Lower leg skin (tissue), 3 donors: ENCODE measurements around the gene LYAR.

Experiments used
- POLR2A ChIP-seq, 2 donors: fragments of 450-650 bp; IDR thresholded peaks; one replicate each; pipeline ENCODE4 v1.6.1; 2016 to 2017; ENCODE audit warnings: antibody characterized with exemption in 2 of 2, mild to moderate bottlenecking in 1 of 2, moderate library complexity in 1 of 2
- TF ChIP-seq, protein P1 (sequence below), 3 donors: fragments of 450-650 bp; IDR thresholded peaks; one replicate each; pipeline ENCODE4 v1.5.1; 2016; ENCODE audit warnings: antibody characterized with exemption in 3 of 3, mild to moderate bottlenecking in 3 of 3, moderate library complexity in 2 of 3

DNA sequence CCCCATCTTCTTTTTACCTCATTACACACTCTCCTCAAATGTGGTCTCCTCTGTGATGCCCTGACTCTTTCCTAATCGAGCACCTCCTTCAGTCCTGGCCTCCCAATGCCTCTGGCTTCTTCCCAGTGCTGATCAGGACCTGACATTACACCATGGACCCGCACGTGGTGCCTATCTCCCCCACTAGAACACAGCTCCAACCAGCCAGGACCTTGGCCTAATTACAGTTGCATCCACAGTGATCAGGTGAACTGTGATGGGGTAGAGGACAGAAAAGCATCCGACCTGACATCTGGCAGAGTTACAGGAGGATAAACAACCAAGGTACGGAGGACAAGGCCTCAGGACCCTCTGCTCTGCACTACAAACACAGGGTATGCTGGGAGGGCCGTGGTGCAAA is 12.4 kb downstream of the LYAR start:
- TF ChIP-seq, protein P1, sequence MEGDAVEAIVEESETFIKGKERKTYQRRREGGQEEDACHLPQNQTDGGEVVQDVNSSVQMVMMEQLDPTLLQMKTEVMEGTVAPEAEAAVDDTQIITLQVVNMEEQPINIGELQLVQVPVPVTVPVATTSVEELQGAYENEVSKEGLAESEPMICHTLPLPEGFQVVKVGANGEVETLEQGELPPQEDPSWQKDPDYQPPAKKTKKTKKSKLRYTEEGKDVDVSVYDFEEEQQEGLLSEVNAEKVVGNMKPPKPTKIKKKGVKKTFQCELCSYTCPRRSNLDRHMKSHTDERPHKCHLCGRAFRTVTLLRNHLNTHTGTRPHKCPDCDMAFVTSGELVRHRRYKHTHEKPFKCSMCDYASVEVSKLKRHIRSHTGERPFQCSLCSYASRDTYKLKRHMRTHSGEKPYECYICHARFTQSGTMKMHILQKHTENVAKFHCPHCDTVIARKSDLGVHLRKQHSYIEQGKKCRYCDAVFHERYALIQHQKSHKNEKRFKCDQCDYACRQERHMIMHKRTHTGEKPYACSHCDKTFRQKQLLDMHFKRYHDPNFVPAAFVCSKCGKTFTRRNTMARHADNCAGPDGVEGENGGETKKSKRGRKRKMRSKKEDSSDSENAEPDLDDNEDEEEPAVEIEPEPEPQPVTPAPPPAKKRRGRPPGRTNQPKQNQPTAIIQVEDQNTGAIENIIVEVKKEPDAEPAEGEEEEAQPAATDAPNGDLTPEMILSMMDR (IDR thresholded peaks at IDR 0.05), result no peak
- TF ChIP-seq POLR2A (IDR thresholded peaks at IDR 0.05), result no peak
